Endometrial microvascular endothelial cells (primary cell): ENCODE results near the gene PTPRT. TPM values are rescaled to one million over a fixed set of nuclear protein-coding genes. Genes with fewer than 3 reads are reported as not detected.

Experiments
- in situ Hi-C: cut with HindIII; loops from 2 replicates; pipeline ENCODE4 v1.10.0; 2017; ENCODE audit warnings: low sequenced_read_pairs, low pct_unique_long_range_greater_than_20kb; ENCODE audit errors: inconsistent ontology term
- total RNA-seq: library from RNA; depleted of rRNA; stranded (reverse); fragments of >200 nt; gene quantifications from one replicate; pipeline ENCODE4 v1.2.3, GENCODE V29; 2015; ENCODE audit errors: inconsistent ontology term

Gene PTPRT
- total RNA-seq, 1 donor from 2014 or later, result not detected

- in situ Hi-C loops, result no loop called here
Measured at GRCh38 chr20:42572320-42573016, 617.2 kb downstream of the PTPRT start.

- in situ Hi-C loops, result no loop called here
Measured at GRCh38 chr20:42567409-42567808, 622.3 kb downstream of the PTPRT start.

- in situ Hi-C loops, result no loop called here
Measured at GRCh38 chr20:42565235-42565995, 624.3 kb downstream of the PTPRT start.

- in situ Hi-C loops, result no loop called here
Measured at GRCh38 chr20:42559665-42560064, 630.0 kb downstream of the PTPRT start.

- in situ Hi-C loops, result no loop called here
Measured at GRCh38 chr20:42556575-42556974, 633.1 kb downstream of the PTPRT start.

- in situ Hi-C loops, result no loop called here
Measured at GRCh38 chr20:42553374-42553773, 636.3 kb downstream of the PTPRT start.

- in situ Hi-C loops, result no loop called here
Measured at GRCh38 chr20:42549496-42549895, 640.2 kb downstream of the PTPRT start.

GRCh38 chr20:42544926-42545325 is 644.8 kb downstream of the PTPRT start:
- in situ Hi-C loops, result no loop called here

- in situ Hi-C loops, result no loop called here
Measured at GRCh38 chr20:42532831-42533230, 656.9 kb downstream of the PTPRT start.

- in situ Hi-C loops, result no loop called here
Measured at GRCh38 chr20:42531508-42531961, 658.2 kb downstream of the PTPRT start.

GRCh38 chr20:42530855-42531448 is 658.8 kb downstream of the PTPRT start:
- in situ Hi-C loops, result no loop called here

GRCh38 chr20:42530191-42530590 is 659.5 kb downstream of the PTPRT start:
- in situ Hi-C loops, result no loop called here

- in situ Hi-C loops, result no loop called here
Measured at GRCh38 chr20:42524058-42524457, 665.6 kb downstream of the PTPRT start.

GRCh38 chr20:42516692-42517091 is 673.0 kb downstream of the PTPRT start:
- in situ Hi-C loops, result no loop called here

- in situ Hi-C loops, result no loop called here
Measured at GRCh38 chr20:42510686-42511085, 679.0 kb downstream of the PTPRT start.

GRCh38 chr20:42507874-42508273 is 681.8 kb downstream of the PTPRT start:
- in situ Hi-C loops, result no loop called here

GRCh38 chr20:42506397-42506796 is 683.3 kb downstream of the PTPRT start:
- in situ Hi-C loops, result no loop called here

GRCh38 chr20:42502591-42502990 is 687.1 kb downstream of the PTPRT start:
- in situ Hi-C loops, result no loop called here

GRCh38 chr20:42496595-42496994 is 693.1 kb downstream of the PTPRT start:
- in situ Hi-C loops, result no loop called here

GRCh38 chr20:42494290-42494689 is 695.4 kb downstream of the PTPRT start:
- in situ Hi-C loops, result no loop called here
